Mucosa of descending colon (tissue), 3 donors: ENCODE measurements around the gene PRKG1. TPM values are rescaled to one million over a fixed set of nuclear protein-coding genes. Genes with fewer than 3 reads are reported as not detected.

ENCODE experiments used
- ATAC-seq: fragments of 200-7000 bp; cut with Tn5 transposase; one replicate; pipeline ENCODE4 v1.9.1; 2020; ENCODE audit warnings: mild to moderate bottlenecking, moderate library complexity
- DNase-seq, 3 donors: peaks; one replicate each; pipeline ENCODE4 v3.0.0-alpha.2; 2020
- H3K36me3 ChIP-seq: fragments of 200-600 bp; one replicate; pipeline ENCODE4 v1.8.0; 2021; ENCODE audit warnings: low read depth, mild to moderate bottlenecking
- H3K4me1 ChIP-seq: fragments of 200-600 bp; one replicate; pipeline ENCODE4 v1.8.0; 2021; ENCODE audit warnings: low read depth, mild to moderate bottlenecking
- H3K4me3 ChIP-seq: fragments of 200-600 bp; one replicate; pipeline ENCODE4 v1.8.0; 2021; ENCODE audit warnings: mild to moderate bottlenecking
- H3K9me3 ChIP-seq: fragments of 200-600 bp; one replicate; pipeline ENCODE4 v1.8.0; 2021; ENCODE audit warnings: mild to moderate bottlenecking
- CTCF ChIP-seq: fragments of 200-600 bp; IDR thresholded peaks from one replicate; pipeline ENCODE4 v1.8.0; 2022; ENCODE audit warnings: antibody characterized with exemption, mild to moderate bottlenecking
- intact Hi-C, 2 donors: fragments of 100-400 bp; cut with DNase I in 1 of 2; cut with micrococcal nuclease in 1 of 2; formaldehyde crosslinking; loops; one replicate each; pipeline versions ENCODE4 v1.11.0 to v1.11.1; 2022; cut with DNase I, micrococcal nuclease
- total RNA-seq, 3 donors: library from RNA; stranded (reverse); fragmentation: NEBNext Ultra II Directional in 2 of 3; extraction: Animal tissue kit (Norgen Biotek cat#: 25700) in 2 of 3; gene quantifications; one replicate each; pipeline versions ENCODE4 v1.2.1 to v1.2.4, GENCODE V29; 2021 to 2023
- donor health status: DM: no; HTN: no; CAD: no; lungs with moderate emphysema.
- donor health status: DM: no; HTN: no; CAD: no.
- donor health status: DM: no; HTN: yes; CAD: no.

PRKG1 gene
- total RNA-seq, 3 donors from 2014 or later, result 17.1 to 55.6 (median 21.1) TPM

GRCh38 chr10:52040486-52040885 is 966.2 kb downstream of the PRKG1 start:
- TF ChIP-seq CTCF, result no peak
- intact Hi-C loops, result no loop called here

GRCh38 chr10:52043811-52044210 is 969.5 kb downstream of the PRKG1 start:
- intact Hi-C loops, result no loop called here

More at GRCh38 chr10:52040486-52040885, 966.2 kb downstream of the PRKG1 start:
- no peak for ATAC-seq
- Histone ChIP-seq H3K4me3 (no peak overlapping the region), H3K9me3 (no peaks in the 10 kb centered on the region), H3K4me1 (no peaks in the 10 kb centered on the region), H3K36me3 (no peaks in the 10 kb centered on the region)
- no peak for DNase-seq

GRCh38 chr10:52048051-52048450 is 973.8 kb downstream of the PRKG1 start:
- no peak for DNase-seq
- TF ChIP-seq CTCF, result no peak
- Histone ChIP-seq H3K4me1 (no peaks in the 10 kb centered on the region), H3K9me3 (no peaks in the 10 kb centered on the region), H3K4me3 (no peak overlapping the region), H3K36me3 (no peaks in the 10 kb centered on the region)
- no peak for ATAC-seq
- intact Hi-C loops, result no loop called here

More at GRCh38 chr10:52043811-52044210, 969.5 kb downstream of the PRKG1 start:
- H3K36me3 ChIP-seq, result no peaks in the 10 kb centered on the region
- DNase-seq, result no peak
- no peak overlapping the region for H3K4me3 ChIP-seq
- no peak for TF ChIP-seq CTCF
- H3K4me1 ChIP-seq, result no peaks in the 10 kb centered on the region
- no peaks in the 10 kb centered on the region for H3K9me3 ChIP-seq
- ATAC-seq, result no peak

GRCh38 chr10:52050429-52051047 is 976.3 kb downstream of the PRKG1 start:
- Histone ChIP-seq H3K4me1 (no peaks in the 10 kb centered on the region), H3K36me3 (no peaks in the 10 kb centered on the region), H3K4me3 (no peak overlapping the region), H3K9me3 (no peaks in the 10 kb centered on the region)
- TF ChIP-seq CTCF, result no peak
- intact Hi-C loops, result no loop called here
- ATAC-seq (no peak), DNase-seq (no peak)

GRCh38 chr10:52053497-52053896 is 979.2 kb downstream of the PRKG1 start:
- no peaks in the 10 kb centered on the region for H3K4me1 ChIP-seq
- DNase-seq, result no peak
- no peaks in the 10 kb centered on the region for H3K9me3 ChIP-seq
- TF ChIP-seq CTCF, result no peak
- no peak for ATAC-seq
- H3K4me3 ChIP-seq, result no peak overlapping the region
- H3K36me3 ChIP-seq, result no peaks in the 10 kb centered on the region
- intact Hi-C loops, result no loop called here

- ATAC-seq, result no peak
- Histone ChIP-seq H3K4me3 (no peak overlapping the region), H3K36me3 (no peaks in the 10 kb centered on the region), H3K9me3 (no peaks in the 10 kb centered on the region), H3K4me1 (no peaks in the 10 kb centered on the region)
- intact Hi-C loops, result no loop called here
- no peak for DNase-seq
- TF ChIP-seq CTCF, result no peak
These were observed 982.0 kb downstream of the PRKG1 start for GRCh38 chr10:52056291-52056690.
